Stimulated activated CD8-positive, alpha-beta memory T cell treated with anti-CD3 and anti-CD28 coated beads, Interleukin-7, amount 100 ng/mL, for 48 hours (primary cell): ENCODE data around the gene SMYD3.
"Not testable (repeated sequence)": the region's sequence is repeated elsewhere in the genome, so short reads cannot be mapped to it uniquely, and the experiment has no call there.

Source experiments
- DNase-seq, 2 donors: peaks; one replicate each; pipeline ENCODE4 v3.0.0-alpha.2; 2020; ENCODE audit warnings: low read depth in 1 of 2; ENCODE audit errors: extremely low read depth in 1 of 2

Gene SMYD3

GRCh38 chr1:245827301-245827700, 679.8 kb downstream of the SMYD3 start:
- no peak for DNase-seq

- no peak for DNase-seq
These were observed 681.8 kb downstream of the SMYD3 start for GRCh38 chr1:245825128-245825901.

- DNase-seq, result no peak
These were observed 683.5 kb downstream of the SMYD3 start for GRCh38 chr1:245823408-245824147.

GRCh38 chr1:245822996-245823395, 684.1 kb downstream of the SMYD3 start:
- DNase-seq, result no peak

GRCh38 chr1:245818363-245818762, 688.7 kb downstream of the SMYD3 start:
- DNase-seq, result not testable (repeated sequence)

GRCh38 chr1:245816496-245816895, 690.6 kb downstream of the SMYD3 start:
- not testable (repeated sequence) for DNase-seq

GRCh38 chr1:245814651-245815050, 692.4 kb downstream of the SMYD3 start:
- no peak for DNase-seq

GRCh38 chr1:245812278-245812677, 694.8 kb downstream of the SMYD3 start:
- DNase-seq, result no peak

- DNase-seq, result no peak
These were observed 696.2 kb downstream of the SMYD3 start for GRCh38 chr1:245810789-245811337.

GRCh38 chr1:245810181-245810769, 696.8 kb downstream of the SMYD3 start:
- no peak for DNase-seq

GRCh38 chr1:245809361-245809760, 697.7 kb downstream of the SMYD3 start:
- no peak for DNase-seq

- no peak for DNase-seq
These were observed 698.9 kb downstream of the SMYD3 start for GRCh38 chr1:245807954-245808719.

GRCh38 chr1:245807306-245807705, 699.8 kb downstream of the SMYD3 start:
- DNase-seq, result no peak

GRCh38 chr1:245805532-245805931, 701.5 kb downstream of the SMYD3 start:
- DNase-seq, result no peak

- no peak for DNase-seq
These were observed 702.4 kb downstream of the SMYD3 start for GRCh38 chr1:245804696-245805095.

- DNase-seq, result no peak
These were observed 703.4 kb downstream of the SMYD3 start for GRCh38 chr1:245803666-245804037.

GRCh38 chr1:245802941-245803665, 704.0 kb downstream of the SMYD3 start:
- no peak for DNase-seq

- DNase-seq, result no peak
These were observed 706.0 kb downstream of the SMYD3 start for GRCh38 chr1:245800901-245801605.

- DNase-seq, result no peak
These were observed 708.7 kb downstream of the SMYD3 start for GRCh38 chr1:245798349-245798711.
